Type B pancreatic cell (in vitro differentiated cells): ENCODE results near the gene ODAPH. TPM values are rescaled to one million over a fixed set of nuclear protein-coding genes. Genes with fewer than 3 reads are reported as not detected.

Experiments used
- DNase-seq: peaks from one replicate; pipeline ENCODE4 v3.0.0; 2021; ENCODE audit warnings: mixed read lengths; ENCODE audit not compliant: unreplicated experiment; ENCODE audit errors: extremely low spot score
- H3K27ac Mint-ChIP-seq: 2 replicates; pipeline ENCODE4 v1.8.0; 2021; ENCODE audit warnings: mild to moderate bottlenecking, mixed read lengths
- H3K27me3 Mint-ChIP-seq: 2 replicates; pipeline ENCODE4 v1.8.0; 2021; ENCODE audit warnings: mixed read lengths
- H3K36me3 Mint-ChIP-seq: 2 replicates; pipeline ENCODE4 v1.8.0; 2021; ENCODE audit warnings: mixed read lengths
- H3K4me1 Mint-ChIP-seq: one replicate; pipeline ENCODE4 v1.8.0; 2021; ENCODE audit warnings: mixed read lengths; ENCODE audit not compliant: unreplicated experiment
- H3K4me3 Mint-ChIP-seq: 2 replicates; pipeline ENCODE4 v1.8.0; 2021; ENCODE audit warnings: mild to moderate bottlenecking, mixed read lengths
- H3K9me3 Mint-ChIP-seq: 2 replicates; pipeline ENCODE4 v1.8.0; 2021; ENCODE audit warnings: mixed read lengths
- CTCF ChIP-seq: fragments of 200-600 bp; sonication (generic); conservative IDR thresholded peaks from 2 replicates; pipeline ENCODE4 v1.5.0; 2021; ENCODE audit warnings: antibody characterized with exemption, mild to moderate bottlenecking
- total RNA-seq: library from RNA; stranded (reverse); gene quantifications from 2 replicates; pipeline ENCODE4 v1.2.1, GENCODE V29; 2021; ENCODE audit warnings: low replicate concordance

Gene ODAPH
- total RNA-seq, 1 donor from 2014 or later, result not detected

DNA sequence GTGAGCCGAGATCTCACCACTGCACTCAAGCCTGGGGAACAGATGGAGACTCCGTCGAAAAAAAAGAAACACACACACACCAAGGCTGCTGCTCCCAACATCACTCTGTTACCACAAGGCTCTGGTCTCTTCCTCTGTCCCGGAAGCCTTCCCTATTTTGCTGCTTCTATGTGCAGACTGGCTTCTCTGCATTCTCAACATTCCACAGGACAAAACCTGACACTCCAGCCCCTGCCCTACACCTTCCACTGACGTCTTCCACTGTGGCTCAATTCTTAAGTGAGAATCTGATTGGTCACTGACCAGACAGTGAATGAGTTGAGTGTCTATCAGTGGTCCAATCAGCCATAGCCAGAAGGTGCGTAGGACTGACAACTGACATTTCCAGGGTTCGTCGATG lies 5.9 kb downstream of the ODAPH start:
- DNase-seq, result no peak
- Mint-ChIP-seq H3K4me1 (peaks cover 21% of the 10 kb centered on the region), H3K4me3 (peak overlapping the region; percentile 71), H3K36me3 (no peaks in the 10 kb centered on the region), H3K27ac (peak overlapping the region; percentile 91), H3K9me3 (peaks cover 6% of the 10 kb centered on the region), H3K27me3 (peaks cover 3% of the 10 kb centered on the region)
- no peak for TF ChIP-seq CTCF

DNA sequence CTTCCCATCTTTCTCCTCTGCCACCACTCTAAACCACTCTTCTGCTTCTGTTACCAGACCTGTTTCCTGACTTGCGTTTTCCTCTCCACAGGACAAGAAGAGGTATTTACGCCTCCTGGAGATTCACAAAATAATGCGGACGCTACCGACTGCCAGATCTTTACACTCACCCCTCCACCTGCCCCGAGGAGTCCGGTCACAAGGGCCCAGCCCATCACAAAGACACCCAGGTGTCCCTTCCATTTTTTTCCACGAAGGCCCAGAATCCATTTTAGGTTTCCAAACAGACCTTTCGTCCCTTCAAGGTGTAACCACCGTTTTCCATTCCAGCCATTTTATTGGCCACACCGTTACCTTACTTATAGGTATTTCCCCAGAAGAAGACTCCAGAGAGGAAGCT lies 8.2 kb downstream of the ODAPH start:
- peaks cover 3% of the 10 kb centered on the region for H3K27me3 Mint-ChIP-seq
- peaks cover 16% of the 10 kb centered on the region for H3K4me1 Mint-ChIP-seq
- DNase-seq, result no peak
- peaks cover 6% of the 10 kb centered on the region for H3K9me3 Mint-ChIP-seq
- H3K36me3 Mint-ChIP-seq, result no peaks in the 10 kb centered on the region
- H3K27ac Mint-ChIP-seq, result no peak overlapping the region
- TF ChIP-seq CTCF, result no peak
- no peak overlapping the region for H3K4me3 Mint-ChIP-seq

DNA sequence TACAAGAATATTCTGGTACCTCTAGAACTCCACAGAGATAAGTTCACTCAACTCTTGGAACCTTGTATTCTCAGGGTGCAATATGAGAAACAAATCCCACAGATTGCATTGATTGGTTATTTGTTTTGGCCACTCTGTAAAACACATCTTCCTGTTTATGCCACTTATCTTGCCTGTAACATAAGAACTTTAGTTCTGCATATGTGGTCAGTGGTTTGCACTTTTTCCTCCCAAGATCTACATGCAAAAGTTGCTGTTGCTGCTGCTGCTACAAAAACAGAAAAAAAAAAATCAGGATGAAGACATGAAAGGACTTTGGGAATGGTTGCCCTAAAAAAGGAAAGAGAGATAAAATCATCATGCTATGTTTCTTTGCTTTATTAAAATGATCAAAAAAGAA lies 9.6 kb downstream of the ODAPH start:
- TF ChIP-seq CTCF, result no peak
- peaks cover 3% of the 10 kb centered on the region for H3K27me3 Mint-ChIP-seq
- no peak for DNase-seq
- no peak overlapping the region for H3K27ac Mint-ChIP-seq
- peaks cover 5% of the 10 kb centered on the region for H3K4me1 Mint-ChIP-seq
- H3K4me3 Mint-ChIP-seq, result no peak overlapping the region
- H3K9me3 Mint-ChIP-seq, result peaks cover 6% of the 10 kb centered on the region
- no peaks in the 10 kb centered on the region for H3K36me3 Mint-ChIP-seq

DNA sequence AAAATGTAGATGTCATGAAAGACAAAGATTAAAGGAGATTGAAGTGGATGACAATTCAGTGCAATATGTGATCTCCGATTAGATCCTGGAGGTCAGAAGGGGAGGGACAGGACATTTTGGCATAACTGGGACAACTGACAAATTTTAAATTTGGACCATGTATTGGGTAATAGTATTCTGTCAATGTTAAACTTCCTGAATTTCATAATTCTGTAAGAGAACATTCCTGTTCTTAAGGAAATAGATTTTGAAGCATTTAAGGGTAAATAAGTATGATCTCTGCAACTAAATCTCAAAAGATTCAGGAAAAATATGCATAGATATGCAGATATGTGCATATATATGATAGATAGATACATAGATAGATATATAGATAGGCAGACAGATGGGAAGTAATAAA lies 11.0 kb downstream of the ODAPH start:
- no peak overlapping the region for H3K4me3 Mint-ChIP-seq
- no peaks in the 10 kb centered on the region for H3K36me3 Mint-ChIP-seq
- peaks cover 2% of the 10 kb centered on the region for H3K4me1 Mint-ChIP-seq
- no peak overlapping the region for H3K27ac Mint-ChIP-seq
- no peak for DNase-seq
- H3K27me3 Mint-ChIP-seq, result peaks cover 2% of the 10 kb centered on the region
- peaks cover 2% of the 10 kb centered on the region for H3K9me3 Mint-ChIP-seq
- no peak for TF ChIP-seq CTCF

GRCh38 chr4:75567725-75568124 lies 11.9 kb downstream of the ODAPH start:
- Mint-ChIP-seq H3K36me3 (no peaks in the 10 kb centered on the region), H3K4me1 (no peaks in the 10 kb centered on the region), H3K27ac (no peak overlapping the region), H3K9me3 (no peaks in the 10 kb centered on the region), H3K4me3 (no peak overlapping the region), H3K27me3 (no peaks in the 10 kb centered on the region)
- TF ChIP-seq CTCF, result no peak
- no peak for DNase-seq

DNA sequence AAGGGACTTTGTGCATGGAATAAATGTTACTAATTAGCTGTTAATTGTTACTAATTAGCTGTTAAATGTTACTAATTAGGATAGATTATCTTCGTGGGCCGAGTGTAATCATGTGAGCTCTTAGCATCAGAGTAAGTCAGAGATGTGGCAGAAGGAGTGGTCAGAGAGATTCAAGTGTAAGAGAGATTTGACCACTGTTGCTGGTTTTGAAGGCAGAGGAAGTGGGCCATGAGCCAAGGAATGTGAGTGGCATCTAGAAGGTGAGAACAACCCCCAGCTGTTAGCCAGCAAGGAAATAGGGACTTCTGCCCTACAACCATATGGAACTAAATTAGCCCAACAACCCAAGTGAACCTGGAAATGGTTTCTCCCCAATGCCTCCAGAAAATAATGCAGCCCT lies 28.2 kb downstream of the ODAPH start:
- Mint-ChIP-seq H3K4me1 (no peaks in the 10 kb centered on the region), H3K9me3 (peaks cover 11% of the 10 kb centered on the region), H3K36me3 (peaks cover 8% of the 10 kb centered on the region), H3K4me3 (no peak overlapping the region), H3K27me3 (no peaks in the 10 kb centered on the region), H3K27ac (no peak overlapping the region)
- DNase-seq, result no peak
- no peak for TF ChIP-seq CTCF
